HEK293 (cell line): Measurements from ENCODE around the gene ZNF302.

Source experiments
- EGR2 ChIP-seq: fragments of 450-650 bp; formaldehyde crosslinking; IDR thresholded peaks from 2 replicates; pipeline ENCODE4 v1.5.1; 2016; ENCODE audit warnings: low read depth, missing biosample characterization, missing genetic modification characterization
- HOXD13 ChIP-seq: sonication (generic); formaldehyde crosslinking; IDR thresholded peaks from 2 replicates; pipeline ENCODE4 v1.8.0; 2022; ENCODE audit warnings: missing genetic modification reagents, borderline replicate concordance
- TCF7L2 ChIP-seq: IDR thresholded peaks from 2 replicates; pipeline ENCODE4 v1.6.1; 2011; ENCODE audit warnings: low read depth, mild to moderate bottlenecking, inconsistent platforms, low read length, moderate library complexity, borderline replicate concordance
- ZBTB44 ChIP-seq: fragments of 450-650 bp; IDR thresholded peaks from 2 replicates; pipeline ENCODE4 v1.5.1; 2018; ENCODE audit warnings: missing biosample characterization, mild to moderate bottlenecking, missing genetic modification characterization
- ZFP69B ChIP-seq: fragments of 450-650 bp; formaldehyde crosslinking; IDR thresholded peaks from 2 replicates; pipeline ENCODE4 v1.5.1; 2016; ENCODE audit warnings: missing biosample characterization, missing genetic modification characterization
- ZNF10 ChIP-seq: fragments of 450-650 bp; formaldehyde crosslinking; IDR thresholded peaks from 2 replicates; pipeline ENCODE4 v1.5.1; 2017; ENCODE audit warnings: missing biosample characterization, missing genetic modification characterization
- ZNF112 ChIP-seq: fragments of 450-650 bp; formaldehyde crosslinking; IDR thresholded peaks from 2 replicates; pipeline ENCODE4 v1.5.0; 2017; ENCODE audit warnings: missing biosample characterization, missing genetic modification characterization
- ZNF140 ChIP-seq: fragments of 450-650 bp; formaldehyde crosslinking; IDR thresholded peaks from 2 replicates; pipeline ENCODE4 v1.5.1; 2016; ENCODE audit warnings: missing biosample characterization, missing genetic modification characterization
- ZNF155 ChIP-seq: fragments of 450-650 bp; formaldehyde crosslinking; IDR thresholded peaks from 2 replicates; pipeline ENCODE4 v1.5.1; 2016; ENCODE audit warnings: missing biosample characterization, missing genetic modification characterization
- ZNF157 ChIP-seq: fragments of 450-650 bp; formaldehyde crosslinking; IDR thresholded peaks from 2 replicates; pipeline ENCODE4 v1.5.1; 2016; ENCODE audit warnings: missing biosample characterization, missing genetic modification characterization
- ZNF174 ChIP-seq: fragments of 450-650 bp; formaldehyde crosslinking; IDR thresholded peaks from 2 replicates; pipeline ENCODE4 v1.5.0; 2017; ENCODE audit warnings: missing biosample characterization, mild to moderate bottlenecking, missing genetic modification characterization
- ZNF175 ChIP-seq: fragments of 450-650 bp; formaldehyde crosslinking; IDR thresholded peaks from 2 replicates; pipeline ENCODE4 v1.5.1; 2016; ENCODE audit warnings: missing biosample characterization, missing genetic modification characterization
- ZNF335 ChIP-seq: fragments of 450-650 bp; formaldehyde crosslinking; conservative IDR thresholded peaks from 2 replicates; pipeline ENCODE4 v1.5.1; 2016; ENCODE audit warnings: missing biosample characterization, missing genetic modification characterization
- ZNF350 ChIP-seq: fragments of 450-650 bp; formaldehyde crosslinking; IDR thresholded peaks from 2 replicates; pipeline ENCODE4 v1.5.0; 2017; ENCODE audit warnings: missing biosample characterization, mild to moderate bottlenecking, missing genetic modification characterization
- ZNF473 ChIP-seq: fragments of 450-650 bp; formaldehyde crosslinking; IDR thresholded peaks from 2 replicates; pipeline ENCODE4 v1.5.1; 2017; ENCODE audit warnings: missing biosample characterization, missing genetic modification characterization
- ZNF501 ChIP-seq: fragments of 450-650 bp; formaldehyde crosslinking; IDR thresholded peaks from 2 replicates; pipeline ENCODE4 v1.5.1; 2016; ENCODE audit warnings: missing biosample characterization, missing genetic modification characterization
- ZNF521 ChIP-seq: fragments of 450-650 bp; formaldehyde crosslinking; IDR thresholded peaks from 2 replicates; pipeline ENCODE4 v1.5.1; 2017; ENCODE audit warnings: missing biosample characterization, mild to moderate bottlenecking, missing genetic modification characterization
- ZNF530 ChIP-seq: fragments of 450-650 bp; formaldehyde crosslinking; IDR thresholded peaks from 2 replicates; pipeline ENCODE4 v1.5.1; 2016; ENCODE audit warnings: low read depth, missing biosample characterization, missing genetic modification characterization
- ZNF544 ChIP-seq: fragments of 450-650 bp; formaldehyde crosslinking; IDR thresholded peaks from 2 replicates; pipeline ENCODE4 v1.5.0; 2017; ENCODE audit warnings: missing biosample characterization, missing genetic modification characterization
- ZNF555 ChIP-seq: fragments of 450-650 bp; formaldehyde crosslinking; conservative IDR thresholded peaks from 2 replicates; pipeline ENCODE4 v1.5.1; 2017; ENCODE audit warnings: missing biosample characterization, mild to moderate bottlenecking, missing genetic modification characterization, inconsistent platforms
- ZNF558 ChIP-seq: fragments of 450-650 bp; formaldehyde crosslinking; IDR thresholded peaks from 2 replicates; pipeline ENCODE4 v1.5.1; 2016; ENCODE audit warnings: missing biosample characterization, missing genetic modification characterization
- ZNF596 ChIP-seq: fragments of 450-650 bp; IDR thresholded peaks from 2 replicates; pipeline ENCODE4 v1.5.0; 2018; ENCODE audit warnings: missing biosample characterization, mild to moderate bottlenecking, missing genetic modification characterization, moderate library complexity
- ZNF623 ChIP-seq: fragments of 450-650 bp; formaldehyde crosslinking; IDR thresholded peaks from 2 replicates; pipeline ENCODE4 v1.5.1; 2016; ENCODE audit warnings: missing biosample characterization, missing genetic modification characterization
- ZNF624 ChIP-seq: fragments of 450-650 bp; formaldehyde crosslinking; IDR thresholded peaks from 2 replicates; pipeline ENCODE4 v1.5.1; 2017; ENCODE audit warnings: missing biosample characterization, missing genetic modification characterization
- ZNF677 ChIP-seq: fragments of 450-650 bp; IDR thresholded peaks from 2 replicates; pipeline ENCODE4 v1.5.0; 2018; ENCODE audit warnings: missing biosample characterization, mild to moderate bottlenecking, missing genetic modification characterization, moderate library complexity
- ZNF76 ChIP-seq: fragments of 450-650 bp; formaldehyde crosslinking; IDR thresholded peaks from 2 replicates; pipeline ENCODE4; 2016; ENCODE audit warnings: low read depth, missing biosample characterization, missing genetic modification characterization, borderline replicate concordance
- TF ChIP-seq, protein P1 (sequence below): fragments of 450-650 bp; formaldehyde crosslinking; IDR thresholded peaks from 2 replicates; pipeline ENCODE4 v1.5.1; 2016; ENCODE audit warnings: missing biosample characterization, missing genetic modification characterization
- TF ChIP-seq, protein P2 (sequence below): fragments of 450-650 bp; formaldehyde crosslinking; IDR thresholded peaks from 2 replicates; pipeline ENCODE4 v1.5.0; 2017; ENCODE audit warnings: missing biosample characterization, missing genetic modification characterization, borderline replicate concordance
- TF ChIP-seq, protein P3 (sequence below): fragments of 450-650 bp; formaldehyde crosslinking; IDR thresholded peaks from 2 replicates; pipeline ENCODE4 v1.5.1; 2017; ENCODE audit warnings: missing biosample characterization, missing genetic modification characterization

ZNF302 gene

DNA sequence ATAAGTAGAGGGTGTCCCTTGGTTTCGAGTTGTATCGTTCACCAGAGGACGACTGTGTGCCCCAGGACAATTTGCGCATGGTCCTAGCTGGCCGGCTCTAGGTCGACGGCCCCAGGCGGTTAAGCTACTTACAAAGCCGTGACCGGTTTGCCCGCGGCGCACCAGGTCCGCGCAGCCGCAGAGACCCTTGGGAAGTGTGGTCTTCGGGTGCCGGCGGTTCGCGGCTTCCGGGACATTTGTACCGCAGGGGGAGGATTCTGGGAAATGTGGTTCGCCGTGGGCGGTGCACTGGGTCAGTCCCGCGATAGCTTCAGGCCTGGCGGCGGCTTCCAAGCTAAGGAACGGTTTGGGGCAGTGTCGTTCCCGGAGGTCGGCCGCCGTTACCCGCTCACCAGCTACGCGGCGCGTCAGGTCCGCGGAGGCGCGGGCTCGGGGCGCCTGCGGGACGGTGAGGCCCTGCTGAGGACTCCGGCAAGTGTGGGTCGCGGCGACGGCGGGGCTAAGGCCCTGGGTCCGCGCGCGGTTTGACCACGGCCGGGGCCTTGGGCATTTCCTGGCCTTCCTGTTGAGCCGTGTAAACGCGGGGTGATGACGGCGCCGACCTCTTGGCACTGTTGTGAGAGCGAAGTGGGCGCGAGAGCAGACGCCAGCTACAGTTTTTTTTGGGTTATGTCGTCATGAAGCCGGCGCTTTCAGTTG lies at the start of gene ZNF302 (continued):
- no peak for TF ChIP-seq ZBTB44 (tag by site-specific recombination)
- 0 out of 2 replicates have a peak, but pooled peaks have one; percentile 57 for TF ChIP-seq ZNF174
- no peak for TF ChIP-seq ZNF175
- peak; percentile 60 for TF ChIP-seq ZFP69B (tag by site-specific recombination)
- TF ChIP-seq HOXD13 (CRISPR knock-in tag) = no peak
- no peak for TF ChIP-seq ZNF624
- no peak; the same call in 1 of the 2 replicates for TF ChIP-seq ZNF530 (tag by site-specific recombination)
- TF ChIP-seq ZNF596 (tag by site-specific recombination) = peak; percentile 13; the same call in 1 of the 2 replicates
- TF ChIP-seq, protein P1, sequence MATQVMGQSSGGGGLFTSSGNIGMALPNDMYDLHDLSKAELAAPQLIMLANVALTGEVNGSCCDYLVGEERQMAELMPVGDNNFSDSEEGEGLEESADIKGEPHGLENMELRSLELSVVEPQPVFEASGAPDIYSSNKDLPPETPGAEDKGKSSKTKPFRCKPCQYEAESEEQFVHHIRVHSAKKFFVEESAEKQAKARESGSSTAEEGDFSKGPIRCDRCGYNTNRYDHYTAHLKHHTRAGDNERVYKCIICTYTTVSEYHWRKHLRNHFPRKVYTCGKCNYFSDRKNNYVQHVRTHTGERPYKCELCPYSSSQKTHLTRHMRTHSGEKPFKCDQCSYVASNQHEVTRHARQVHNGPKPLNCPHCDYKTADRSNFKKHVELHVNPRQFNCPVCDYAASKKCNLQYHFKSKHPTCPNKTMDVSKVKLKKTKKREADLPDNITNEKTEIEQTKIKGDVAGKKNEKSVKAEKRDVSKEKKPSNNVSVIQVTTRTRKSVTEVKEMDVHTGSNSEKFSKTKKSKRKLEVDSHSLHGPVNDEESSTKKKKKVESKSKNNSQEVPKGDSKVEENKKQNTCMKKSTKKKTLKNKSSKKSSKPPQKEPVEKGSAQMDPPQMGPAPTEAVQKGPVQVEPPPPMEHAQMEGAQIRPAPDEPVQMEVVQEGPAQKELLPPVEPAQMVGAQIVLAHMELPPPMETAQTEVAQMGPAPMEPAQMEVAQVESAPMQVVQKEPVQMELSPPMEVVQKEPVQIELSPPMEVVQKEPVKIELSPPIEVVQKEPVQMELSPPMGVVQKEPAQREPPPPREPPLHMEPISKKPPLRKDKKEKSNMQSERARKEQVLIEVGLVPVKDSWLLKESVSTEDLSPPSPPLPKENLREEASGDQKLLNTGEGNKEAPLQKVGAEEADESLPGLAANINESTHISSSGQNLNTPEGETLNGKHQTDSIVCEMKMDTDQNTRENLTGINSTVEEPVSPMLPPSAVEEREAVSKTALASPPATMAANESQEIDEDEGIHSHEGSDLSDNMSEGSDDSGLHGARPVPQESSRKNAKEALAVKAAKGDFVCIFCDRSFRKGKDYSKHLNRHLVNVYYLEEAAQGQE (tag by site-specific recombination) = no peak; the same call in none of the 2 replicates
- peak; percentile 89 for TF ChIP-seq EGR2 (tag by site-specific recombination)
- TF ChIP-seq ZNF501 (tag by site-specific recombination) = peak; percentile 74
- peak; percentile 61 for TF ChIP-seq ZNF10 (tag by site-specific recombination)
- TF ChIP-seq ZNF335 (tag by site-specific recombination) = peak; percentile 99
- TF ChIP-seq ZNF544 (tag by site-specific recombination) = no peak
- TF ChIP-seq ZNF155 = no peak
- peak; percentile 47 for TF ChIP-seq ZNF157 (tag by site-specific recombination)
- TF ChIP-seq ZNF350 = 0 out of 2 replicates have a peak, but pooled peaks have one; percentile 52
- TF ChIP-seq ZNF112 (tag by site-specific recombination) = no peak
- TF ChIP-seq ZNF555 = no peak
- peak; percentile 43; the same call in 1 of the 2 replicates for TF ChIP-seq ZNF558 (tag by site-specific recombination)
- TF ChIP-seq ZNF76 (tag by site-specific recombination) = peak; percentile 99
- TF ChIP-seq TCF7L2 = no peak
- TF ChIP-seq, protein P2, sequence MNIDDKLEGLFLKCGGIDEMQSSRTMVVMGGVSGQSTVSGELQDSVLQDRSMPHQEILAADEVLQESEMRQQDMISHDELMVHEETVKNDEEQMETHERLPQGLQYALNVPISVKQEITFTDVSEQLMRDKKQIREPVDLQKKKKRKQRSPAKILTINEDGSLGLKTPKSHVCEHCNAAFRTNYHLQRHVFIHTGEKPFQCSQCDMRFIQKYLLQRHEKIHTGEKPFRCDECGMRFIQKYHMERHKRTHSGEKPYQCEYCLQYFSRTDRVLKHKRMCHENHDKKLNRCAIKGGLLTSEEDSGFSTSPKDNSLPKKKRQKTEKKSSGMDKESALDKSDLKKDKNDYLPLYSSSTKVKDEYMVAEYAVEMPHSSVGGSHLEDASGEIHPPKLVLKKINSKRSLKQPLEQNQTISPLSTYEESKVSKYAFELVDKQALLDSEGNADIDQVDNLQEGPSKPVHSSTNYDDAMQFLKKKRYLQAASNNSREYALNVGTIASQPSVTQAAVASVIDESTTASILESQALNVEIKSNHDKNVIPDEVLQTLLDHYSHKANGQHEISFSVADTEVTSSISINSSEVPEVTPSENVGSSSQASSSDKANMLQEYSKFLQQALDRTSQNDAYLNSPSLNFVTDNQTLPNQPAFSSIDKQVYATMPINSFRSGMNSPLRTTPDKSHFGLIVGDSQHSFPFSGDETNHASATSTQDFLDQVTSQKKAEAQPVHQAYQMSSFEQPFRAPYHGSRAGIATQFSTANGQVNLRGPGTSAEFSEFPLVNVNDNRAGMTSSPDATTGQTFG = peak; percentile 89
- TF ChIP-seq ZNF623 (tag by site-specific recombination) = no peak
- TF ChIP-seq ZNF473 = no peak
- TF ChIP-seq ZNF677 (tag by site-specific recombination) = no peak
- TF ChIP-seq, protein P3, sequence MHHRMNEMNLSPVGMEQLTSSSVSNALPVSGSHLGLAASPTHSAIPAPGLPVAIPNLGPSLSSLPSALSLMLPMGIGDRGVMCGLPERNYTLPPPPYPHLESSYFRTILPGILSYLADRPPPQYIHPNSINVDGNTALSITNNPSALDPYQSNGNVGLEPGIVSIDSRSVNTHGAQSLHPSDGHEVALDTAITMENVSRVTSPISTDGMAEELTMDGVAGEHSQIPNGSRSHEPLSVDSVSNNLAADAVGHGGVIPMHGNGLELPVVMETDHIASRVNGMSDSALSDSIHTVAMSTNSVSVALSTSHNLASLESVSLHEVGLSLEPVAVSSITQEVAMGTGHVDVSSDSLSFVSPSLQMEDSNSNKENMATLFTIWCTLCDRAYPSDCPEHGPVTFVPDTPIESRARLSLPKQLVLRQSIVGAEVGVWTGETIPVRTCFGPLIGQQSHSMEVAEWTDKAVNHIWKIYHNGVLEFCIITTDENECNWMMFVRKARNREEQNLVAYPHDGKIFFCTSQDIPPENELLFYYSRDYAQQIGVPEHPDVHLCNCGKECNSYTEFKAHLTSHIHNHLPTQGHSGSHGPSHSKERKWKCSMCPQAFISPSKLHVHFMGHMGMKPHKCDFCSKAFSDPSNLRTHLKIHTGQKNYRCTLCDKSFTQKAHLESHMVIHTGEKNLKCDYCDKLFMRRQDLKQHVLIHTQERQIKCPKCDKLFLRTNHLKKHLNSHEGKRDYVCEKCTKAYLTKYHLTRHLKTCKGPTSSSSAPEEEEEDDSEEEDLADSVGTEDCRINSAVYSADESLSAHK (tag by site-specific recombination) = peak; percentile 37
- peak; percentile 51; the same call in 1 of the 2 replicates for TF ChIP-seq ZNF140
- no peak for TF ChIP-seq ZNF521 (tag by site-specific recombination)
